GM21528 (cell line): ENCODE data around the gene GRB10.

Experiments
- ATAC-seq: cut with Tn5 transposase; IDR thresholded peaks from one replicate; pipeline ENCODE4 v1.9.1; 2021; ENCODE audit warnings: mild to moderate bottlenecking, moderate library complexity; ENCODE audit not compliant: unreplicated experiment, low FRiP score

GRB10 gene

DNA sequence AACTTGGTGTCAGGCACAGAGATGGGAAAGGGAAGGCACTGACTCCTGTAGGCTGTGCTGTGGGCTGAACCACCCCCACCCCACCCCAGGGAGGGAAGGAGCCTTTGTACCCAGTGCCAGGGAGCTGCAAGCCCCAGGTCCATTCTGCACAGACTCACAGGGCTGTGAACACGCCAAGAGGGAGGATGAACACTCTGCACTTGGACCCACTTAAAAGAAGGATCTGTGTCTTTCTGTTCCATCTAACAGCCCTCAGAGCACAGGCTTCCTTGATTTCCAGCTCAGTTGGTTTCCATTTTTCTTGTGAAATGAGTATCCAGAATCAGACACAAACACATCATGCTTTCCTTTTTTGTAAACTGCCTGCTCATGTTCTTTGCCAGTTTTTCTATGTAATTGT, 84.9 kb downstream of the GRB10 start:
- no peak for ATAC-seq

GRCh38 chr7:50696810-50697582, 85.7 kb downstream of the GRB10 start:
- ATAC-seq, result no peak

GRCh38 chr7:50695026-50695425, 87.7 kb downstream of the GRB10 start:
- no peak for ATAC-seq

DNA sequence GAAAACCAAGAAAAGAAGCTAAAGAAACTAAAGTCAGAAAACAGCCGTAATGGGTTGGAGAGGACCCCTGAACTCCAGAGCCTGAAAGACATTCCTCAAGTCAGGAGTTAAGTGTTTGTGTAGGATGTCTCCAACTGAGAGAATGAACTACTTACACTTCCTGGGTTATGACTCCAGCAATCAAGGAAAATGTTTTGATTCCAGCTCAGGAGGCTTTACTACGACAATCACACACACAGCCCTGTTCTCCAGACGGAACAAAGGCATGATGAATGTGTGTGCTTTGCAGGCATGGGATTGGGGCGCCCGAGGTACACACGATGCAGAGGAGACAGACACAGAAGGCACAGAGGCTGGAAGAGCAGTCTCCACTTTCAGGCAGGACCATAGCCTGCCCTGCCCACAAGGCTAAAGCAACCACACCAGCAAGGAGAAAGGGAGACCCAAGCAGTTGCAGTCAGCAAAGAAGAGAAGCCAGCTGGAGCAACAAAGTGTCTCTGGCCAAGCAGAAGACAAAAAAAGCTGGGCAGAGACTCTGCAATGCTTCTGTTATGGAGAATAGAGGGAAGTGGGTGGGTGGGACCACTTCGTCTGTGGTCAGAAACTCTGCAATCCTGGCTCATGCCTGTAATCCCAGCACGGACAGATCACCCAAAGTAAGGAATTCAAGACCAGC, 89.1 kb downstream of the GRB10 start:
- ATAC-seq, result no peak

- no peak for ATAC-seq
Observed at GRCh38 chr7:50690541-50691011, 92.1 kb downstream of the GRB10 start.

GRCh38 chr7:50688226-50688590, 94.5 kb downstream of the GRB10 start:
- ATAC-seq, result no peak

DNA sequence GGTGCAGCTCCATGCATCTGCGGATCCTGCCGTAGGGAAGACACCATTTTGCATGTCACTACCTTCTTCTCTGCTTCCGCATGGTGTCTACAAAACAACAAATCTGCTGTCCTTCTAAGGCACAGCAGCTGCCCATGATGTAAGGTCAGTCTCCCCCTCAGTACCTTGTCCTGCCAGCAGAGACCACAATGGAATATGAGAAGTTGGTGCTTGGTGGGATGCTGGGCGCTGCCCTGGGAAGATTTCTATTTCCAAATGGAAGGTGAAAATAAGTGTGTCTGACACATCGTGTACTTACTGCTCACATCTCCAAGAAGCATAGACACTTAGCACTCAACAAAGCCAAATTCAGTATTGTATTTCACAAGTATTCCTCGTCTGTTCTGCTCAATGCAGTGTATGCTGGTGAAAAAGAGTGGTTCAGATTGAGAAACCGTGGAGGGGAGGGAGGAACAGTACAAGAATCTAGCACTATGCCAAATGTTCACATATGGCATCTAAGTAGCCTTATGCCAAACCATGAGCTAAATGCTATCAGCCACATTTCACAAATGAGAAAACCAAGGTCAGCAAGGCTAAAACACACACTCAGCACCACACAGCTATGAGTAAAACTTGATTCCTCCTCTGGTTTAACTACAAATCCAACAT, 95.0 kb downstream of the GRB10 start:
- no peak for ATAC-seq

- ATAC-seq, result no peak
Observed at GRCh38 chr7:50687096-50687495, 95.6 kb downstream of the GRB10 start.

DNA sequence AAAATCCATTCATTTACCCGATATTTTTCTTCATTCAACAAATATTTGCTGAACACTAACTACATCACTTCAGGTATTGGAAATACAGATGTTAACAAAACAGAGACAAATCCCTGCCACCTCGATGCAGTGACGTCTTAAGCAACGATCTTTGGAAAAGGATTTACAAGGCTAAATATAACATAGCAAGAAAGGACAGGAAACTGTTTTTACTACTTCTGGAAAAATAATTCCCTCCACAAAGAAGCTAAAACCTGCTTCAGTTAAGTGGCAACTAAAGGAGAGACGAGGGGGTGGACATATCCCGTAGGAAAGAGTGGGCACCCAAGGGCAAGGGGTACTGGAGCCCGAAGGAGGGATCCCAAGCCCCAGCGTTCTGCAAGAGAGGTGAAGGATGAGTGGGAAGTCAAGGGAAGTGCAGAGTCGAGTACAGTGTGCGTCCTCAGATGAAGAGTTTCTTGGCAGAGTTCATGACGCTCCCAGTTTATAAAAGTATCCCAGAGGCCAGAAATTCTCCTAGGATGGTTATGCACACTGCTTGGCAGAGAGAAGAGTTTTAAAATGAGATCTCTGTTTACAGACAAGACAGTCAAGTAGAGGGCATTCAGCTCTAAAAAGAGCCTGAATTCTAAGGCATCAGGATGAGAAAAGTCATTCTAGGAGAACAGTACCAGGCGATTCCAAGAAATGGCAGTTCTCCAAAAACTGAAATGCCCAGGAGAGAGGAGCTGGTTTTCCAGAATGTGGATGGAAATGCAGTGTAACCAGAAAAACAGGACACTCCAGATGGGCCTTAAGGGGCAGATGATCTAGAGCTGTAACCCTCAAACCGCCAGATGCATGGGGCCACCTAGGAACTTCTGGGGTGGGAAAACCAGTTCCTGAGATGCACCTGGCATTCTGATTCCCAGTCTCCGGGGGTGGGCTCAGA, 97.3 kb downstream of the GRB10 start:
- no peak for ATAC-seq

DNA sequence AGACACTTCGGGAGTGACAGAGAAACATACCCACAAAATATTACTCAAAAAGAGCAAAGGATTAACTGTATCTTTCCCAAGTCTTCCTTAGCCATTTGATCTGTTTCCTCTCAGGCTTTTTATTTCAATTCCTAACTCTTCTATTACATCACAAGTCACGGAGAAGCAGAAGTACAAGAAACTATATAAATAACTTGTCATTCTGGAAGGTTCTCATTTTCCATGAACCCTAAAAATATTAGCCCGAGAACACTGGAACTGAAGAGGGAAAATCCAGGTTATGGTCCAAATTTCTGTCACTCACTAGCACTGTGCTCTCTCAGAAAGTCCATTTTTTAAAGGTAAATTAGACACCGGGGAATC, 98.0 kb downstream of the GRB10 start:
- no peak for ATAC-seq

DNA sequence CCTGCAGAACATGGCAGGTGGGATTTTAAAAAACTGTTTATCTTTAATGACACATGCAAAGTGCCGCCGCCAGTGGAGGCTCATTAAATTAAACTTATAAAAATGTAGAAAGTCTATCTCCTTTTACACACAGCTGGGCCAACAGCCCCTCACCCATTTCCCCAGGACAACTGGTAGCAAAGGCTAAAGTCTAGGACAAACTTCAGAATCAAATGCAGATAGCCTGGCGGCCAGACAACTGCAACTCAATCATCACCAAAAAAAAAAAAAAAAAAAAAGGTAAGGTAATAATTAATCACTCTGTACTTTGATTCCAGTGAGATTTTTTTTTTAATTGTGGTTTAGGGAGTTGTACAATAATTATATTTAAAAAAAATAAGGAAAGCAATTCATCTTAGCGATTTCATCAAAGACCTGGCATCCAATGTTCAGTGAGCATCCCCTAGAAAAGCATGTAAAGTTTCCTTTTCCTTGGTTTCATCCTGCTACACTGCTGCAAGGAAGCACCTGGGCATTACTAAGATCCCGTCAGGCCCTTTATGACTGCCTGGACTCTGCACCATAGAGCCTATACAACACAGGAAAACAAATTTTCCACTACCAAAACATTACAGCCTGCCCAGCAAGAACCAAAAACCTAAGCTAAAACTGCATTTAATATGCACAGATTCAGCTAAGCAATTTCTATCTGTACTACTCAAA, 98.5 kb downstream of the GRB10 start:
- ATAC-seq, result no peak

GRCh38 chr7:50682573-50682972, 100.1 kb downstream of the GRB10 start:
- no peak for ATAC-seq

DNA sequence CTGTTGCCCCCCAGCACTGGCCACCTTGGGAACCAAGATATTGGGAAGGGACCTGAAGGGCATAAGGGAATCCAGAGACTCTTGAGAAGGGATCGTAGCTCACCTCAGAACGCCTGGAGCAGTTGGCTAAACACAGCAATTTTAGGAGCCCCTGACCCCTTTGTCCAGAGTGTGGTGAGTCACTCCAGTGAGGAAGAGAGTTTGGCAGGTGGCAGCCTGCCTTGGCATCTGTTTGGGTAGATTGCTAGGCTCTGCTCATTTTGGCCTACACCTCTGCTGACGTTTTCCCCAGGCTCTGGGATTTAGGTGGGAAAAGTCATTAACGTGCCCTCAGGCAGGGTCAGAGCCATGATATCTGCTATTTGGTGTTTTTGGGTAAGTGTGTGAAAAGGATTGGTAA, 100.6 kb downstream of the GRB10 start:
- no peak for ATAC-seq

DNA sequence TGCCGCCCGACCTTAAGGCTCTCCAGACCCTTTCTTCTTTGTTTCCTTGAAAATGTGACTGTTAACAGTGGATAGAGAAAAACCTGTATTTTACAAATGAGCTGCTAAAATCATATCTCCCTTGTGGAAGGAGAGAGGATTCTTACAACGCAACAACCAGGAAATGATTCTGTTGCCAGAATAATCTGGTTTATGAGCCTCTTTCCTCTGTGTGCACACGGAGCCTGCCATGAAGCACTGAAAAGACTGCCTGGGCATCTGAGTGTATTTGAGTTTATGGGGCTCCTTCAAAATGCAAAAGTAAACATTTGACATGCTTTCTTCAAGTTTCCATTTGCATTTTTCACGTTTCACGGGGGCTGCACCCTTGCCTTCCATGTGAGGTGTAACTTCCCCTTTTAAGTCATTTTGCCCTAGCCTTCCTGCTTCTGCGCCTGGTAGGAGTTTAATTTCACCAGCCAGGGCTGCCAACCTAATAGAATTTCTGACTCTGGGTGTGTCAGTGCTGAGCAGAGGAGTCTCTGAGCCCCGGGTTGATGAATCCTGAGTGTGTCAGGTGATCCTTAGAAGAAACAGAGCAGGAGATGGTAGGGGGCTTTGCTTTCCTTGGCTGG, 101.2 kb downstream of the GRB10 start:
- no peak for ATAC-seq

DNA sequence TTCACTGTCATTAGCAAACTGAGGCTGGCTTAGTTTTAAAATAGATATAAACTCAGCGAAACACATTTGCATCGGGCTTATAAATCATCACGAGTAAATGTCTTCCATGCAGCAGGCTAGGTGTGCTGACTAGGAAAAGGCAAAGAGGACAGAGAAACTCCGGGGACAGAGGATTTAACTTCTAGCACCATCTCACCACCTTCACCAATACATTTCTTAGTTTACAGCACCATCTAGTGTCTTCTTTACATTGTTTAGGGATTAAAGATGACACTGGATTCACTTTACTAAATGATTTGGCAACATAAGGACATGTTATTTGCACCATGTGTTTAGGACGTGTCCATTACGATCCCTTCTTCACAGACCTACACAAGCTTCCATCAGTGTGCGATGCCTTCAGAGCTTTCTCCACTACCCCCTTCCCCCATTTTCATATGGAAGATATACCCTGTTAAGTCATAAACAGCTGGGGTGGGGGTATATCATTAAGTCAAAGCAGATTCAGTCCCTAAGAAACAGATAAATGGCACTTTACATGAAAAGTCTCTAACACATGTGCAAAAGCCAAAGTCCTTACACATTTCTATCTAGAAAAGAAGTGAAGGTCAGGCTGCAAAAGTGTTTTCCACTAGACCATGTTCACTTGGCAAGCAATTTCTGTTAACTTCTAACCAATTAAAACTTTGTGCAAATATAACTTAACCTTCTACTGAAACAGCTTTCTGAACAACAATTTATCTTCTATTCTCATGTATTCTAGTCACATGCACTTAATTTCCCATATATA, 103.3 kb downstream of the GRB10 start:
- peak; percentile 77 for ATAC-seq

DNA sequence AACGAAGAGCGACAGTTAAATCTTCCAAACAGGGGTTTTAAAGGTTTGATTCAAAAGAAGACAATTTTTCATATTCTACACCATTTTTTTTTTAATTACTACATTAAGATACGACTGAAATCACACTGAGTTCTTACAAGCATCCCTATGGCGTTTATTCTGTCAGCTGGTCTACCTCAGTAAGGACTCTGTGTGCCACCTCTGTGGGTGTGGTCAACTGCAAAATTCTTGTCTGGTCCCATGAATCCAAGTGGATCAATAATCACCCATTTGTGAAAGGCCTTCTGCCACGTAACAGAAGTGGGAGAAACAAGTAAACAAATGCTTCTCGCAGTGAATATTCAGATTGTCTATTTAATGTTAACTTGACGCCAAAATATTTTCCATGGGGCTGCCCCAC, 104.1 kb downstream of the GRB10 start:
- ATAC-seq, result no peak

- no peak for ATAC-seq
Observed at GRCh38 chr7:50677638-50677996, 105.1 kb downstream of the GRB10 start.

GRCh38 chr7:50676740-50677637, 105.7 kb downstream of the GRB10 start:
- ATAC-seq, result no peak
